ENCODE data around the gene POU6F2. TPM values are rescaled to one million over a fixed set of nuclear protein-coding genes. Genes with fewer than 3 reads are reported as not detected.

The POU6F2 gene
- polyA plus RNA-seq, 12 donors, result 0.05 to 0.23 (median 0.11) TPM; not detected in 5

DNA sequence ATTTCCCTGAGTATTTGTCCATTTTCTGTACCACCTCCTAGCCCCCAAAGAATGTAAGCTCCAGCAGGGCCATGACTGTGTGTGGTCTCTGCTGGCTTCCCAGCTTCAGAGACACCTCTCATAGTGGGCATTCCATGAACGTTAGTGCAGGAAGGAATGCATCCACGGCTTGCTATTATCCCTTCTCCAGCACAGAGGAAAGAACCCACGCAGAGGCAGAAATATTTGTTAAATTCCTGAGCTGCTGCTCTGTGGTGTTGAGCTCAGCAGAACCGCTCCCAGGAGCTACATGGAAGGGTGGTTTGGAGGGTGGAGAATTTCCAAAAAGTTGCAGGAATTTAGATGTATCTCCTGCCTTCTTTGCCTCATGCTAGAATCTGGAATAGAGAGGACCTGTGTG lies 275.2 kb downstream of the POU6F2 start:
- DNase-seq, result no peak

DNA sequence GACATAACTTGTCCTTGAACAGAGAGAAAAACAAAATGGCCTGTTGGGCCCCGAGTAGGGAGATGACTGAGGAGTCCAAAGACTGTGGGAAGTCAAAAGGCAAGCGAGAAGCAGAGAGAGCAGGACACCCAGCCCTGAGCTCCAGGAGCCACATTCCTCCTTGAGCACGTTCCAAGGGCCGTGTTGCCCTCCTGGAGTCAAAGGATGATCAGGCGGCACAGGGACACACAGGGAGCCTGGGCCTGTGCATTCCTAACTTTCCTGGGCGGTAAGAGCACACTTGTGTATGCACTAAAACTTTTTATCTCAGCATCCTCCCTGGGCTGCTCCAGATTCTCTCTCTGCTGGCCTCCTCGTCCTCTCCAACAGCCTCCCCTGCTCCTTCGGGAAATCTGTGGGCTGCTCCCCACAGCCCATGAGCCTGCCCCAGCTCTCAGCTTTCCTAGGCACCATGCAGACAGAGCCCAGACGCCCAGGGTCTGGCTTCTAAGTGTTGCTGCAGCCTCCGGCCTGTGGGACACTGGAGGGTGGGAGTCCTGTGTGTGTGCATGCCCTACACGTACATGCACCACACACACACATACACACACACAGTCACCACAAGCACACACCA lies 281.8 kb downstream of the POU6F2 start:
- no peak for DNase-seq

DNA sequence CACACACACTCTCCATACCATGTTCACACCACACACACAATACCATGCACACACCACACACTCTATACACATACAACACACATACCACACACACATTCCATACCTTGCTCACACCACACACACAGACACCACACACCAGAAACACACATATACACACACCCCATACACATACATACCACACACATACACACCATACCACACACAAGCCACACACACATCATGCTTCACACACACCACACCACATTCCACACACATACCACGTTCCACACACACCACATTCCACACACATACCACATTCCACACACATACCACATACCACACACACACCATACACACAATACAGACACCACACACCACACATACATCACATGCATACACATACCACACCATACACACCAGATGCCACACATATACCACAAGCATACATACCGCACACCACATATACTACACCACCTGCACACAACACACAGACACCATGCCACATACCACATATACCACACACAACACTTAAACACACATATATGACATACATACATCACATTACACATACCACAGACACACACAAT lies 282.7 kb downstream of the POU6F2 start:
- DNase-seq, result no peak

DNA sequence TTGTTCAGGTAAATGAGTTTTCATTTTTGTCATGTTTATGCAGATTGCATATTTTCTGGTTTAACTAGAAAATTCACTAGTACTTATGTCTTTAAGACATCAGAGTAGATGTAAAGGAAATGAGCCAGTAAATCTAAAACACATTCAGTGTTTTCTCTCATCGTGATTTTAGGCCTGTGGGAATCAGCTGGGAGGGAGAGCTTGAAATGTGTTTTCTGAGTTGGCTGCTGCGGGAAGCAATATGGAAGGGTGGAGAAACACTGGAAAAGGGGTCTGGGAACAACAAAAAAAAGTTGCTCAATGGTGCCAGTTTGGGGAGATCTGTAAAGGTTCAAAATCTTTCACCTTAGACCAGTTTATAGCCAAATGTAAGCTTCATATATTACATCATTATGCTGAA lies 284.1 kb downstream of the POU6F2 start:
- no peak for DNase-seq

GRCh38 chr7:39265641-39266591 lies 288.2 kb downstream of the POU6F2 start:
- no peak for DNase-seq

GRCh38 chr7:39269034-39269433 lies 291.3 kb downstream of the POU6F2 start:
- no peak for DNase-seq

GRCh38 chr7:39270018-39270417 lies 292.3 kb downstream of the POU6F2 start:
- no peak for DNase-seq

GRCh38 chr7:39271402-39271801 lies 293.7 kb downstream of the POU6F2 start:
- peak; percentile 42 for DNase-seq

DNA sequence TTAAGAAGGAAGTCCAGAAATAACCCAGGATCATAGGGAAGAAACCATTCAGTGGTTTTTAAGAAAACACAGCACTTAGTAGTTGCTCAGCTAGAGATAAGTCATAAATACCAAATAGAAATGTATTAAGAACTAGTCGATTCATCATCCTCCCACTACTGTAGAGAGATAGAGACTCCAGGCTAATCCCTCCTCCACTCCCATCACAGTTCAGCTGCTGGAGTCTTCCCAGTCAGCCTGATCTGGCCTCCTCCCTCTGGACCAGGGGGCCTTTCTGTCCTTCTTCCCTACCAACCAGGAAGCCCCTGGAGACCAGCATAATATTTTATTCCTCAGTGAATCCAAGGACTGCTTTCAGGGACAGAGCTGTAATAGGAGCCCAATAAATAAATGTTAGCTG lies 294.4 kb downstream of the POU6F2 start:
- no peak for DNase-seq

GRCh38 chr7:39272691-39273090 lies 295.0 kb downstream of the POU6F2 start:
- DNase-seq, result no peak

GRCh38 chr7:39280337-39280736 lies 302.6 kb downstream of the POU6F2 start:
- DNase-seq, result no peak

DNA sequence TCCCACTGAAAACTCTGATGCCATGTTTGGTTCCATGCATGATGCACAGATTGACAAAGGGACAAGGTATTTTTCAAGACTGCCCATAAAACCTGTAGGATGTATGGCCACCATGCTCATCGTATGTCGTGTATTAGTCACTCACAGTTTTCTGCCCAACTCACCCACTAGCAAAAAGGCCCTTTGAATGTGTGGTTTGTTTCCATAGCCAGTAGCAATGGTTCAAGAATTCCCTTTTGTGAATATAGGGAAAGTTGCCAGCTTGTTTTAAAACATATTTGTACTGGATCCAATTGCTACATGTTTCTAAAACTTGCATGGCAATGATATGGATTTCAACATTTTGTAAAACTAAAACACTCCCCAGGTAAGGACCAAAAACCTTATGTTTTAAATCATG lies 307.5 kb downstream of the POU6F2 start:
- no peak for DNase-seq

DNA sequence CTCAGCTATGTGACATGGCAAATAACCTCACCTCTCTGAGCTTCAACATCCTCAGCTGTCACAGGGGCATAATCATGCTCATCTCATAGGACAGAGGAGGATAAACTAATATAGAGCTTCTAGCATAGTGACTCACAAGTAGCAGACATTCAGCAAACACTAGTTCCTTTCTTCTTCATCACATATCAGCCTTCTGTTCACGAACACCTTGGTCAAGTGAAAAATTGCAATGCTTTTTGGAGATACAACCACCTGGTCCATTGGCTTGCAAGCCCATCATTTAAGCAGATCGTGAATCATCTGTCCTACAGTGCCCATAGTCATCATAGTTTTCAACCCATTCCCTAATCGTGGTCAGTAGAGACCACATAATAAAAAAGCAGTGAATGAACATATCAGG lies 310.6 kb downstream of the POU6F2 start:
- DNase-seq, result no peak

GRCh38 chr7:39291628-39292410 lies 314.1 kb downstream of the POU6F2 start:
- DNase-seq, result no peak

DNA sequence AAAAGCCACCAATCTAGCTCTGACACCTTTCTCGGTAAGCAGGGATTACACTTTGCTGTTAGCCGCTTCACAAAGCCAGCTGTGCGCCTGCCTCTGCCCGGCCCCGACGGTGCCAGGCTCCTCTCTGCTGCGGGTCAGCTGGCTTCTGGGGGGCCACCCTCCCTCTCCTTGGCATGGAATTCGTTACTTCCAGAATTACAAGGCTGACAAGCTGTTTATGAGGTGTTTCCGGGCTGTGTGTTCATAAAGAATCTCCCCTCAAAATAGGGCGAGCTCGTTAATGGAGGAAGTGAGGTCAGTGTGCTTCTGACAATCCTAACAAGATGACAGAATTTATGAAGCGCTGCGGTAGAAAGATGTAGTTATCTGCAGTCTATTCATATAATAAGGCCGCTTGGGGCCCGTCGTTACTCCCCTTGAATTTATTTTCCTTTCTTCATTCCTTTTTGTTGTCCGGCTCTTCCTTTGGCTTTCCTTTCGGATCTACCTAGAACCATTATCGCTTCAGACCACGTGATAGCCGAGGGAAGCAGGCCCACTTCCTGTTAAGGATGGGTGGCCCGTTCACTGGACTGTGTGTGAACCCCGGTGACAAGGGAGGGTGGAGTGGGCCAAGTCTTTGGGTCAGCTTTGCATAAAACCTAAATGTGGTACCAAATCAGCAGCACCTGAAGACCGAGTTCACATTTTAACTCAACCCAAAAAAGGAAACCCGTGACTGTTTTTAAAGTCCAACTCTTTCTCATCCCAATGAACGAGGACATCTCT lies 315.5 kb downstream of the POU6F2 start:
- no peak for DNase-seq

DNA sequence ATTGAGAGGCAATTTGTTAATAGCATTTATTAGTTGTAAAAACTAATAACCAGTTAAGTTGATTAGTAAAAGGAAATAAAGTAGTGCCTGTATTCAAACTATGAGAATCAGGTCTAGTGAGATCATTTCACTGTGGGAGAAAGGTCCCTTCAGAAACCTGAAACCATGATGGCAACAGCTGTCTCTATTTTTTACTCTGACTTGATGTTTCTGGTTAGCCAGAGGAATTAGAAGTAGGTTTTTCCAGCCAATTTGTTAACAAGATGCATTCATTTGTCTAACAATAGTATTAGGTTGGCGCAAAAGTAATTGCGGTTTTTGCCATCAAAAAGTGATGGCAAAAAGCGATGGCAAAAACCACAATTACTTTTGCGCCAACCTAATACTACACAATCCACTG lies 316.3 kb downstream of the POU6F2 start:
- no peak for DNase-seq

DNA sequence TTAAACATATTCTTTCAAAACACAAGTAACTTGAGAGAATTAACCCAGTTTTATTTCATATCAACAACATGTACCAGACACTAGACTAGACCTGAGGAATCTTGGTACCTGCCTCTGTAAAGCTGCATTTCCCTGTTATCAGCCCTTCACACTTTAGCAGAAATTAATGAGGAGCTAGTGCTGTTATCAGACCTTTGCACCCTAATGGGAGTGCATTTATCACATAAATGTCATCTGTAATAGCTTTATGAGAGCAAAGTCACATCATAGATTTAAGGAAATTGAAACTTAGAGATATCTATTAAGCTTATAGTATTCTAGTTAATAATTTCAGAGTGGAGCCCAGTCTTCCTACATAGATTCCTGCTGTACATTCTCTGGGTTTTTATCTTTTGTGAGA lies 318.1 kb downstream of the POU6F2 start:
- DNase-seq, result no peak

- DNase-seq, result no peak
Measured at GRCh38 chr7:39299695-39300094, 322.0 kb downstream of the POU6F2 start.

DNA sequence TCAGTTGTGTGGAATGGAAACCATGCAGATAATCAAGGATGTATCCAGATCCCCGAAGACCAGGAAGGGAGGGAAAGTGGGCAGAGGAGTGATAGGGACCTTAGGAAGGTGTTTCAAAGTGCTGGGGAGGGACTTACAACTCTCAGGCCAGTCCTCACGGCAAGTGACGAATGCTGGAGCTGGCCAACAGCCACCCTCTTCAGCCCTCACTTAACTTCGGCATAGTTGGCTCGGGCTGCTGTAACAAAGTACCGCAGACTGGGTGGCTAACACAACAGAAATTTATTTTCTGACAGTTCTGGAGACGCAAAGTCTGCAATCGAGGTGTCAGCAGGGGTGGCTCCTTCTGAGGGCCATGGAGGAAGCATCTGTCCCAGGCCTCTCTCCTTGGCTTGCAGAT lies 322.6 kb downstream of the POU6F2 start:
- DNase-seq, result no peak

DNA sequence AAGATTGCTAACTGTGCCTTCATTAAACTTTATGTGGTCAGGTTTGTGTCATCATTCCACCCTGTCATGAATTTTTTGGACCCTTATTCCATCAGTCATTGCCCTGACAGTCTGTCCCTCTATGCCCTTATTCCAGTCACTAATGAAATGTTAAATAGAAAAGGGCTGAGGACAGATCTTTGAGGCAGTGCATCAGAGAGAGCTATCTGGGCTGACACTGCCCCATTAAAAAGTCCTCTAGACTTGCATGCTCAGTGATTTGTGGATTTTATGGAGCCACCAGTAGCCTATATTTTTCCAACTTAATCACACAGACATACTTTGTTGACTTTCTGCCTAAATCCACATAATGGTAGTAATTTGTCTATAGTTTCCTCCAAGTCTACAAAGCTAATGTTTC lies 323.8 kb downstream of the POU6F2 start:
- DNase-seq, result no peak

- DNase-seq, result no peak
Measured at GRCh38 chr7:39304178-39304577, 326.5 kb downstream of the POU6F2 start.
